DMS53 treated with DMSO at 0.1 percent for 48 hours (cell line): ENCODE results near the gene GHDC.

Source experiments
- DNase-seq: peaks from one replicate; lab custom pipeline; 2025; ENCODE audit not compliant: unreplicated experiment; lab: John Stamatoyannopoulos, UW

The GHDC gene

GRCh38 chr17:42183741-42184711 lies 10.3 kb downstream of the GHDC start:
- peak; percentile 60 for DNase-seq

DNA sequence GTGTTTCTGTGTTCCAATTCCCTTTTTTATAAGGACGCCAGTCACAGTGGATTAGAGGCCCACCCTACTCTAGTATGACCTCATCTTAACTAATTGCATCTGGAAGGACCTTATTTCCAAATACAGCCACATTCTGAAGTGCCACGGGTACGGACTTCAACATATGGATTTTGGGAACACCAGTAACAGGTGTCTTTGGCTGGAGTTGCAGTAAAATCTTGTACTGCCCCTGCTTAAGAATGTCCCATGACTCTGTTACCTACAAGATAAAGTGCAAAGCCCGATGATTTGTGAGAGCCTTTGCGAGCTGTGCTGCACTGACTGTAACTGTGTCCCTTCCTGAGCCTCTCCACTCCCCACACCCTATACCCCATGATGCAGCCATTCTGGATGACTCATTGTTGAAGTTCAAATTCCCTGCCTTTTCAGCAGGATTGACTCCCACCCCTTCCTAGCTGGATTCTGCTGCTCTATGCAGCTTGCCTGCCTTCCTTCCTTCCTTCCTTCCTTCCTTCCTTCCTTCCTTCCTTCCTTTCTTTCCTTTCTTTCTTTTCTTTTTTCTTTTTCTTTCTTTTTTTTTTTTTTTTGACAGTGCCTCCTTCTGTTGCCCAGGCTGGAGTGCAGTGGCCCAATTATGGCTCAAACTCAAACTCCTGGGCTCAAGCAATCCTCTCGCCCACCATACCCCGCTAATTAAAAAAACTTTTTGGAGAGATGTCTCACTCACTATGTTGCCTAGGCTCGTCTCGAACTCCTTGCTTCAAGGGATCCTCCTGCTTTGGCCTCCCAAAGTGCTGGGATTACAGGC lies 11.2 kb downstream of the GHDC start:
- no peak for DNase-seq

GRCh38 chr17:42181851-42182207 lies 12.5 kb downstream of the GHDC start:
- DNase-seq = no peak

DNA sequence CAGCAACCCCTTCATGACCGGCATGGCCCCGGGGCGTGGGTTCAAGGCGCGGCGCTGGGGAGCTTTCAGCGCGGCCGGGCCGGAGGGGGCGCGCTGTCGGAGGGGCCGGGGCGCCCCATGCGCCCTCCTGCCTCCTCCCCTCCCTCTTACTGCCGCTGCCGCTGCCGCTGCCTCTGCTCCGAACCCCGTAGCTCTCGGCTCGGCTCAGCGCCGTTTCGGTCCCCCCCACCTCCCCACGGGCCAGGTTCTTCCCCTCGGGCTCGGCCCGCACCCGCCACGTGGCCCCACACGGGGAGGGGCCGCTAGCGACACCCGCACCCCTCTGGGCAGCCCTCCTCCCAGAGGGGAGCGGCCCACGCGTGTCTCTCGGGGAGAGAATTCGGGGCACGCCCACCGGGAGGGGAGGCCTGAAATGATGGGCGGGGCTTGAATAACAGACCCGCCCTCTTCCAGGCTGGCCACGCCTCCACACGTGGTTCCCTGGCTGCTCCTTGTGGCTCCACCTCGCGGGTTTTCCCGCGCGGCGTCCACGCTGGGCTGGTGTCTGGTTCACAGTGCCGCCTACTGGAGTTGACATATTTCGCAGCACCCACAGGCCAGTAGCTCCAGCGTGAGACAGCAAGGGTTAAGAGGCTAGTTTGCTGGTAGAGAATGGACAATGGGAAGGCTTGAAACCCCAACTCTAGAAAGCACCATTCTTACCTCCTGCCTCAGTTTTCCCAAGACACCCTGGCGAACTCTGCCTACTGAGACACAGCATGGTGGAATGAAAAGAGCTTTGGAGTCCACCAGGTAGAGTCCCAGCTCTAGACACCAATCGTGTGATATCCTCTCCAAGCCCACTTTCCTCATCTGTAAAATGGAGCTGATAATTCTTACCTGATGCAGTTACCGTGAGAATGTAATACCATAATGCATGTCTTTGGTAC lies 13.1 kb downstream of the GHDC start, which contains the start of gene KCNH4:
KCNH4 (minus strand) TSS at position 221 of the 929 bp plus-strand sequence; CDS start at position 24, 197 bp downstream.
- DNase-seq = peak; percentile 40

- DNase-seq = no peak
Observed at GRCh38 chr17:42180411-42180921, 13.8 kb downstream of the GHDC start.

GRCh38 chr17:42179911-42180410 lies 14.3 kb downstream of the GHDC start:
- no peak for DNase-seq

- DNase-seq = no peak
Observed at GRCh38 chr17:42179335-42179734, 15.0 kb downstream of the GHDC start.

DNA sequence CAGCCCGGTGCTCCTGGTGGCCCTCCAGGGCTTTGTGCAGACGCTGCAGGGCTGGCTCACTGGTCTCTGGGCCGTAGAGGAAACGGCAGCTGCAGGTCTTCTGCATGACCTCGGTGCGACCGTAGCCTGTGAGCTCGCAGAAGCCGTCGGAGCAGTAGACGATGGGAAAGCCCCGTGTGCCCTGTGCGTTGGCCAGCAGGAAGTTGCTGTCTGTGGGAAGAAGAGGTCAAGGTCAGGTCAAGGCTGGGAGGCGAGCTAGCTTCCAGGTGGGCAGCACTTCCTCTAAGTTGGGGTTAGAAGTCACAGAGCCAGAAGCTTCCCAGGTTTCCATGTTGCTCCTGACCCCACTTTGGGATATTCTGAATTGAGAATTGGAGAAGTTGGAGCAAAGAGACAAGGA lies 15.5 kb downstream of the GHDC start:
- DNase-seq = no peak

GRCh38 chr17:42177684-42178083 lies 16.6 kb downstream of the GHDC start:
- no peak for DNase-seq

DNA sequence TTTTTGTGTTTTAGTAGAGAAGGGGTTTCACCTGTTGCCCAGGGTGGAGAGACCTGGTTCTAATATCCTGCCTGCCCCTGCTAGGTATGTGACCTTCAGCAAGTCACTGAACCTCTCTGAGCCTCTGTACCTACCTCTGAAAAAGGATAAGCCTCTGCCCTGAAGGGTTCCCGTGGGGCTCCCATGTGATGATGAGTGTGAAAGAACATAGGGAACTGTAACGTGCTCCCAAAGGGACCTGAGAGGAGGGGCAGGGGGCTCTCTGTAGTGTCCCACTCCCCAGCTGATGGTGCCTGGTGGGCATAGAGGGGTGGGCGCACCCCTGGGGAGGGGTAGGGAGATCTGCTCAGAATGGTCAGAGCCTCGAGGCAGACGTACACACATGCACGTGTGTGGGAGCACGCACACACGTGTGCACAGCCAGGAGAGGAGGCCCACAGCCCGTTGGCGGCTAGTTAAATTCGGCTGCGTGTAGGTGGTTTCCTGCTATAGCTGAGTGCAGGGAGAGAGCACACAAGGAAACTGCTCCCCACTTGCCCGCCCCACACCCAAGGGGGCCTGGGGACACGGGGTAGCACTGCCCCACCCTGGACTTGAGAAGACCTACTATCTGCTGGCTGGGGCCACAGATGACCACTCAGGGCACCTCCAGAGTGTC lies 20.0 kb downstream of the GHDC start:
- DNase-seq = no peak

DNA sequence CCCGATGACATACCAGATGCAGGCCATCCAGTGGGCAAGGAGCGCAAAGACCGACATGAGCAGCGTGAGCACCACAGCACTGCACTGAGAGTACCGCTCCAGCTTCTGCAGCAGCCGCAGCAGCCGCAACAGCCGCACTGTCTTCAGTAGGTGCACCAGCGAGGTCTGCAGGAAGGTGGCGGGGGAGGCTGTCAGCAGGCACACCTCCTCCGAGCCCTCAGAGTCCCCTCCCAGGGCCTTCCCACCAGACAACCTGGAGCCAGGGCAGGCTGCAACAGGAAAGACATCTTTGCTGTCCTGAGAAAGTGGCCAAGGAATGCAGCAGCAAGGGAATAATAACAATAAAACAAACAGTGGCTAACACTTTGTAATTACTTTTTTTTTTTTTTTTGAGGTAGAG lies 22.5 kb downstream of the GHDC start:
- no peak for DNase-seq

DNA sequence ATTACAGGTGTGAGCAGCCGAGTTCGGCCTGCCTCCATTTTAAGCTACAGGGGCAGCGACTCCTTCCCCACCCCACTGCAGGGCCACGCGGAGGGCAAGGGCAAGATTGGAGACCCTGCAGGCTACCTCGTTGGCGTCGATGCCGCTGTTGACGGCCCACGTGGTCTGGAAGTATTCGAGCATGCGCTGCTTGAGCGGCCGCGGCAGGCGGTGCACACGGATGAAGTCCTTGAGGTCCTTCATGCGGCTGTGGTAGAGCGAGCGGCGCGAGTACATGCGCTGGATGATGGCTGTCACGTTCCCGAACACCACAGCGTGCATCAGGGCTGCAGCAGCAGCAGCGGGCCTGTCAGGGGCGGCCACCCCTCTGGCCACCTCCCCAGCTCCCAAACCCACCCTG lies 24.9 kb downstream of the GHDC start:
- no peak for DNase-seq

DNA sequence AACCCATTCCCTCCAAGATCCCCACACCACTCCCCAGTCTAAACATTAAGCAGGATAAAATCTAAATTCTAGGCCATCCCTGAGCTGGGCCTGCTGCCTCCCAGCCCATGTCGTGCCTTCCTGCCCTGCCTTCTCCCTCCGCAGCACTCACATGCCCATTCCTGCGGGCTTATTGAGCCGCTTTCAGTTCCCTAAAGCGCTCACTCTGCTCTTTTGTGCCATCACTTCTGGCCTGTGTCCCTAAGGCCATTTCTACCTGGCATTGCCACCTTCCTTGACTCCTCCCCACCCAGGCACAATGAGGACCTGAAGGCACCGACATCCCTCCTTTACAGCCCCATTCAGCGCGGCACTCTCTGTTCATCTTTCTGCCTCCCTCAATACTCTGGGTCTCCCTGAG lies 26.5 kb downstream of the GHDC start:
- no peak for DNase-seq

DNA sequence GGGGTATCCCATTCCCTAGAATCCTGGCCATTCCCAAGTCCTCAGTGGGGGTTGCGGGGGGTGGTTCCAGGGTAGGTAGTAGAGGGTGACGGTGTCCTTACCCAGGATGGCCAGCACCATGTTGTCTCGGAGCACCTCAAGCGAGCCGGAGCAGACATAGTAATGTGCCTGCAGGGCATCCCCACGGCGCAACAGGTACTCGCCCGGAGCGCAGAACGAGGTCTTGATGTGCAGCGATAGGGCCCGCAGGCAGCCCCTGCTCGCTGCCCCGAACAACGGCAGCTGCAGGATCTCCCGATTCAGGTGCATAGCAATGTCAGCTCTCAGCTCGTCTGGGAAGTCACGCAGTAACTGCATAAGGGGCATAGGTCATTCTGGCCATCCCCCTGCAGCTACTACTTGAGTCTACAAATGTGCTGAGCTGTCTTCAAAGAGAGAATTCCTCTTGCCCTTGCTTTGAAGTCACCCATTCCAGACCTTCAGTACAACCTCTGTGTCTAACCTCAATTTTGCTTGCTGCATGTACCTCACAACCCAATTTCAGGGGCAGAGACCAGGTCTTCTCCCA lies 28.0 kb downstream of the GHDC start:
- DNase-seq = no peak

- no peak for DNase-seq
Observed at GRCh38 chr17:42165751-42166150, 28.5 kb downstream of the GHDC start.

GRCh38 chr17:42163696-42164407 lies 30.4 kb downstream of the GHDC start:
- DNase-seq = no peak

DNA sequence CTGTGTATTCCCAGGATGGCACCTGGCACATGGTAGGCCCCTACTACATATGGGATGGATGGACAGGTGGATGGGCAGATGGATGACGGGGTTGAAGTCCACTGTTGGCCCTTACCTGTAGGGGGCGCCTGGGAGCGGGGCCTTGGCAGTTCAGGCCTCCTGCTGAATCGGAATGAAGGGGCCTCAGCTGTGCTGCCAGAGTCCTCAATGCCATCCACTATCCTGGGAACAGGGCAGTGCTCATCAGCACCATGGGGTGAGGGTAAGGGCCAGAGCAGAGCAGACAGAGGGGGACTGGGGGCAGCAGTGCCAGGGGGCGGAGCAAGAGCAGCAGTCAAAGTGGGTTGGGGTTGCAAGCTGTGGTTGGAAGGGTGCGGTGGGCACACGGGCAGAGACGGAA lies 31.2 kb downstream of the GHDC start:
- DNase-seq = no peak

DNA sequence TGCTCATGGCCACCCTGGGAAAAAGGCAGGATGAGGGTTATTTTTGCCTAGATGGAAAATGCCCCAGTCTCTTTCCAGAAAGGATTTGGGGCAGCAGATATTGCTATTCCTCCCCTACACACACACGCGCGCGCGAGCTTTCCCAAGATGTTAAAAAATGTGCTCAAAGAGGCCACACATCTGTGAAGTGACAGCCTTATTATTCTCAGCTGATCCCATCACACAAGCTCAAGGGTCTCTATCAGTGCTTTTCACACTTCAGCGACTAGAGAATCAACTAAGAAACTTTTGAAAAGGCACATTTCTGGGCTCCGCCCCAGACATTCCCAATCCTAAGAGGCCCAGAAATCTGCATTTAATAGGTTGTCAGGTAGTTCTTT lies 33.8 kb downstream of the GHDC start:
- DNase-seq = no peak
